ENCODE results near the gene SNX8.

DNA sequence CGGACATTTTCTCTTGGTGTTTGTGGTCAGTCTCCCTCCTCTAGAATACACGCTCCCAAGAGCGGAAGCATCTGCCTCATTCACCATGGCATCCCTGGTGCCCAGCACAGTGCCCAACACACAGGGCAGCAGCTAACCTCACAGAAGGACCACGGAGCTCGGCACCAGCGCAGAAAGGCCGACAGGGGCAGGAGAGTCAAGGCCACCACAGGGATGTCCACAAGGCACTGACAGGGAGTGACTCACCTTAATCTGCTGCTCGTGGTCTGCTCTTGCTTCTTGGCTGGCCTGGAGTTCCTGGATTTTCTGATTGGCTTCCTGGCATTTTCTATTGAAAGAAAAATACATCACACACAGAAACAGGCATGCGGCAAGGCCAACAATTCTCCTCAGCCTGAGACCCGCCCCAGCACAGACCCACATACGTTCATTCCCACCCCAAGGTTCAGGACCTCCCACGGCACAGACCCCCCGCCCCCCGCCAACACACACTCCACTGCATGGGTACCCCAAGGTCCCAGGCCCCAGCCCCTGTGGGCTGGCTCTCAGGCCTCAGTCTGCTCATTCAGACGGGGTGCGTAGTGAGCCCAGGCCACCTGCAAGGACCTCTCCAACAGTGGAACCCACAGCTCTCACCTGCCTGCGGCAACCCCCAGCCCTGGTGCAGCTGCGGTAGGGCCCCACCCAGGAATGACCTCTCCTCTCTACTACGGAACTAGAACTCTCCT is 96.4 kb downstream of the SNX8 start:
- TF ChIP-seq, protein P1, sequence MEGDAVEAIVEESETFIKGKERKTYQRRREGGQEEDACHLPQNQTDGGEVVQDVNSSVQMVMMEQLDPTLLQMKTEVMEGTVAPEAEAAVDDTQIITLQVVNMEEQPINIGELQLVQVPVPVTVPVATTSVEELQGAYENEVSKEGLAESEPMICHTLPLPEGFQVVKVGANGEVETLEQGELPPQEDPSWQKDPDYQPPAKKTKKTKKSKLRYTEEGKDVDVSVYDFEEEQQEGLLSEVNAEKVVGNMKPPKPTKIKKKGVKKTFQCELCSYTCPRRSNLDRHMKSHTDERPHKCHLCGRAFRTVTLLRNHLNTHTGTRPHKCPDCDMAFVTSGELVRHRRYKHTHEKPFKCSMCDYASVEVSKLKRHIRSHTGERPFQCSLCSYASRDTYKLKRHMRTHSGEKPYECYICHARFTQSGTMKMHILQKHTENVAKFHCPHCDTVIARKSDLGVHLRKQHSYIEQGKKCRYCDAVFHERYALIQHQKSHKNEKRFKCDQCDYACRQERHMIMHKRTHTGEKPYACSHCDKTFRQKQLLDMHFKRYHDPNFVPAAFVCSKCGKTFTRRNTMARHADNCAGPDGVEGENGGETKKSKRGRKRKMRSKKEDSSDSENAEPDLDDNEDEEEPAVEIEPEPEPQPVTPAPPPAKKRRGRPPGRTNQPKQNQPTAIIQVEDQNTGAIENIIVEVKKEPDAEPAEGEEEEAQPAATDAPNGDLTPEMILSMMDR (IDR thresholded peaks at IDR 0.05; ENCODE audit: low read depth, low read length): no peak
- no peak for TF ChIP-seq EZH2phosphoT487 (IDR thresholded peaks at IDR 0.05; ENCODE audit: low read depth)
